Measurements from ENCODE around the gene NUB1.

GRCh38 chr7:151298765-151299164, 42.8 kb upstream of the NUB1 start:
- TF ChIP-seq CTCF (IDR thresholded peaks at IDR 0.05) (no peak), POLR2A (IDR thresholded peaks at IDR 0.05) (no peak)
